Lower leg skin (tissue), 3 donors: ENCODE data around the gene TLDC2.

Source experiments
- POLR2A ChIP-seq, 2 donors: fragments of 450-650 bp; IDR thresholded peaks; one replicate each; pipeline ENCODE4 v1.6.1; 2016 to 2017; ENCODE audit warnings: antibody characterized with exemption in 2 of 2, mild to moderate bottlenecking in 1 of 2, moderate library complexity in 1 of 2
- TF ChIP-seq, protein P1 (sequence below), 3 donors: fragments of 450-650 bp; IDR thresholded peaks; one replicate each; pipeline ENCODE4 v1.5.1; 2016; ENCODE audit warnings: antibody characterized with exemption in 3 of 3, mild to moderate bottlenecking in 3 of 3, moderate library complexity in 2 of 3

DNA sequence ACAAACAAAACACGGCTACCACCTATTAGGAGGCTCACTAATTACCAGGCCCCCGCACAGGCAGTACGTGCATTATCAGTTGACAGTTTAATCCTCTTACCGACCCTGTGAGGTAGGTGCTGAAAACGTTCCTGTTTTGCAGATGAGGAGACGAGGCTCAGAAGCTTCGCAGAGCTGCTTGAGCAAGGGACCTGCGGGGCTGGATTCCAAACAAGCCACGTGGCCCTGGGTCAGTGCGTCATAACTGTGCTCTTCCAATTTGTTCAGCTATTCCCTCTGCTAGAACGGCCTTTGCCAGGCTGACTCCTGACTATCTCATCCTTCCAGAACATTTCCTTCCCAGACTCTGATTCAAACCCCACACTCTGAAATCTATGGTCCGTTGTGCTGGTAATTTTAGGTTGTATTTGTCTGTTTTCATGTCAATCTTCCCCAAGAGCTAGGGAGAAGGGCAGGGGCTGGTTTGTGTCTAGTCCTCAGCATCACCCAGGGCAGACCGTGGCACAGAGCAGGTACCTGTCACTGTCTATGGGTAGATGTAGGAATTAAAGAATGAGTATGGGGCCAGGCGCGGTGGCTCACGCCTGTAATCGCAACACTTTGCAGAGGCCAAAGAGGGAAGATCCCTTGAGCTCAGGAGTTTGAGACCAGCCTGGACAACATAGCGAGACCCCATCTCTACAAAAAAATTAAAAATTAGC is 28.8 kb upstream of the TLDC2 start:
- TF ChIP-seq, protein P1, sequence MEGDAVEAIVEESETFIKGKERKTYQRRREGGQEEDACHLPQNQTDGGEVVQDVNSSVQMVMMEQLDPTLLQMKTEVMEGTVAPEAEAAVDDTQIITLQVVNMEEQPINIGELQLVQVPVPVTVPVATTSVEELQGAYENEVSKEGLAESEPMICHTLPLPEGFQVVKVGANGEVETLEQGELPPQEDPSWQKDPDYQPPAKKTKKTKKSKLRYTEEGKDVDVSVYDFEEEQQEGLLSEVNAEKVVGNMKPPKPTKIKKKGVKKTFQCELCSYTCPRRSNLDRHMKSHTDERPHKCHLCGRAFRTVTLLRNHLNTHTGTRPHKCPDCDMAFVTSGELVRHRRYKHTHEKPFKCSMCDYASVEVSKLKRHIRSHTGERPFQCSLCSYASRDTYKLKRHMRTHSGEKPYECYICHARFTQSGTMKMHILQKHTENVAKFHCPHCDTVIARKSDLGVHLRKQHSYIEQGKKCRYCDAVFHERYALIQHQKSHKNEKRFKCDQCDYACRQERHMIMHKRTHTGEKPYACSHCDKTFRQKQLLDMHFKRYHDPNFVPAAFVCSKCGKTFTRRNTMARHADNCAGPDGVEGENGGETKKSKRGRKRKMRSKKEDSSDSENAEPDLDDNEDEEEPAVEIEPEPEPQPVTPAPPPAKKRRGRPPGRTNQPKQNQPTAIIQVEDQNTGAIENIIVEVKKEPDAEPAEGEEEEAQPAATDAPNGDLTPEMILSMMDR (IDR thresholded peaks at IDR 0.05): no peak
- TF ChIP-seq POLR2A (IDR thresholded peaks at IDR 0.05): no peak
